Pancreas (tissue), 10 donors: Measurements from ENCODE around the gene SKAP1. TPM values are rescaled to one million over a fixed set of nuclear protein-coding genes. Genes with fewer than 3 reads are reported as not detected.

ENCODE experiments used
- ATAC-seq, 4 donors: fragments of 200-7000 bp; cut with Tn5 transposase; one replicate each; pipeline versions ENCODE4 v1.8.0 to v1.9.1; 2020; ENCODE audit warnings: mild to moderate bottlenecking in 4 of 4, moderate library complexity in 4 of 4
- DNase-seq, 6 donors: peaks; one replicate each; pipeline ENCODE4 v3.0.0-alpha.2; 2020
- FAIRE-seq: peaks from 2 replicates; lab custom pipeline; 2012; peaks lifted over from hg19 to GRCh38; lab: Jason Lieb, UNC
- H3K27ac ChIP-seq, 4 donors: fragments of 200-600 bp; sonication (generic); 1 replicate in 3 of 4; 2 replicates in 1 of 4; pipeline versions ENCODE4 v1.5.0 to v1.8.0; 2020
- H3K27me3 ChIP-seq, 4 donors: fragments of 200-600 bp; one replicate each; pipeline ENCODE4 v1.8.0; 2021
- H3K36me3 ChIP-seq, 3 donors: fragments of 200-600 bp; sonication (generic) in 1 of 3; one replicate each; pipeline versions ENCODE4 v1.5.0 to v1.8.0; 2020 to 2021
- H3K4me1 ChIP-seq, 3 donors: fragments of 200-600 bp; one replicate each; pipeline ENCODE4 v1.8.0; 2021
- H3K4me3 ChIP-seq, 4 donors: fragments of 200-600 bp; sonication (generic) in 2 of 4; one replicate each; pipeline versions ENCODE4 v1.5.0 to v1.8.0; 2020 to 2021
- H3K9me3 ChIP-seq, 4 donors: fragments of 200-600 bp; one replicate each; pipeline ENCODE4 v1.8.0; 2021
- CTCF ChIP-seq, 4 donors: fragments of 200-600 bp; sonication (generic) in 3 of 4; IDR thresholded peaks; one replicate each; pipeline versions ENCODE4 v1.5.0 to v1.8.0; 2021; ENCODE audit warnings: antibody characterized with exemption in 4 of 4
- WGBS, 2 donors: extraction: QIAGEN DNeasy Blood & Tissue Kit; methylation state at CpG; one replicate each; pipeline ENCODE4 v1.1.7; 2013; 5-methylcytosine and 5-hydroxymethylcytosine counted together
- intact Hi-C, 3 donors: fragments of 100-400 bp; cut with DNase I; formaldehyde crosslinking; loops; one replicate each; pipeline versions ENCODE4 v1.11.1 to v1.14.2; 2022
- polyA plus RNA-seq, 2 donors: library from polyadenylated mRNA; stranded (reverse); fragments of 200-250 nt; gene quantifications; one replicate each; pipeline ENCODE4 v1.2.3, GENCODE V29; 2013
- total RNA-seq, 6 donors: library from RNA; stranded (reverse); fragmentation: NEBNext Ultra II Directional in 4 of 6; extraction: Animal tissue kit (Norgen Biotek cat#: 25700) in 4 of 6; gene quantifications; one replicate each; pipeline versions ENCODE4 v1.2.1 to v1.2.4, GENCODE V29; 2021 to 2023
- donor health status: healthy with polysubstance abuse.
- donor health status: DM: no; HTN: no; CAD: no; lungs with moderate emphysema.
- donor health status: DM: no; HTN: no; CAD: no.
- donor health status: control.
- donor health status: control.
- donor health status: Bipolar disorder and iron deficiency.
- donor health status: DM: yes; HTN: yes; CAD: no.
- donor health status: DM: no; HTN: no; CAD: no.
- donor health status: DM: no; HTN: no; CAD: no.
- donor health status: DM: yes; HTN: yes; CAD: no.

SKAP1 gene
- total and polyA plus RNA-seq, 8 donors, result 0.92 to 5.2 (median 3.0) TPM

DNA sequence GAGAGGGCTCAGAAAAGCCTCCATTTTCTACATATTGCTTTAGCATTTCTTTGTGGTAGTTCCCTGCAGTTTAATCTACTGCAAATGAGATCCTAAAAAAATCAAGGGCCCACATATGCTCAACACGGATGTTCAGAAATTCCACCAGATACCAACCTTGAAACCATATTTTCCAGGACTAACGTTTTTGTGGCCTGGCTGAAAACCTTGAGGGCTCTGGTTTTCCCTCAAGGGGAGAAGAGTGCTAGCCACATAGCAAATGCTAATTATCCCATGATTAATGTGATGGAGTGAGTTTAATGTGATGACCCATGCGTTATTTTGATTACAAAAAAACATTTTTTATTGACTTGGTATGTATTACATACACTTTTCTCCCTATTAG lies 253.6 kb downstream of the SKAP1 start:
- FAIRE-seq (no peak), ATAC-seq (no peak), DNase-seq (no peak)
- no peaks in the 10 kb centered on the region for H3K27me3 ChIP-seq
- no peak overlapping the region for H3K27ac ChIP-seq
- no peak overlapping the region for H3K4me3 ChIP-seq
- intact Hi-C loops, result no loop called here
- peaks cover 0 to 4% (median 0%) of the 10 kb centered on the region in 3 donors for H3K4me1 ChIP-seq
- TF ChIP-seq CTCF (IDR thresholded peaks at IDR 0.05), result no peak
- H3K9me3 ChIP-seq, result no peaks in the 10 kb centered on the region
- H3K36me3 ChIP-seq, result no peaks in the 10 kb centered on the region
- WGBS, 2 donors, result 85 to 91% methylated on average over 3 of the region's 3 CpGs

- H3K27ac ChIP-seq, result no peak overlapping the region
- no peaks in the 10 kb centered on the region for H3K27me3 ChIP-seq
- ATAC-seq, result no peak
- no peak for TF ChIP-seq CTCF (IDR thresholded peaks at IDR 0.05)
- no peaks in the 10 kb centered on the region for H3K36me3 ChIP-seq
- DNase-seq, result no peak
- peaks cover 0 to 4% (median 0%) of the 10 kb centered on the region in 3 donors for H3K4me1 ChIP-seq
- intact Hi-C loops, result no loop called here
- H3K9me3 ChIP-seq, result no peaks in the 10 kb centered on the region
- WGBS, 2 donors, result 91 to 92% methylated on average over 5 of the region's 5 CpGs
- no peak for FAIRE-seq
- H3K4me3 ChIP-seq, result no peak overlapping the region
Observed at GRCh38 chr17:48175692-48176470, 254.1 kb downstream of the SKAP1 start.

GRCh38 chr17:48174833-48175523 lies 255.0 kb downstream of the SKAP1 start:
- Histone ChIP-seq H3K27ac (no peak overlapping the region), H3K36me3 (no peaks in the 10 kb centered on the region), H3K27me3 (no peaks in the 10 kb centered on the region), H3K4me3 (no peak overlapping the region), H3K9me3 (no peaks in the 10 kb centered on the region), H3K4me1 (peaks cover 0 to 4% (median 0%) of the 10 kb centered on the region in 3 donors)
- ATAC-seq (no peak), DNase-seq (no peak), FAIRE-seq (no peak)
- whole genome bisulfite sequencing, 2 donors, result 52 to 55% methylated on average over 3 of the region's 3 CpGs
- TF ChIP-seq CTCF (IDR thresholded peaks at IDR 0.05), result no peak
- intact Hi-C loops, result no loop called here

DNA sequence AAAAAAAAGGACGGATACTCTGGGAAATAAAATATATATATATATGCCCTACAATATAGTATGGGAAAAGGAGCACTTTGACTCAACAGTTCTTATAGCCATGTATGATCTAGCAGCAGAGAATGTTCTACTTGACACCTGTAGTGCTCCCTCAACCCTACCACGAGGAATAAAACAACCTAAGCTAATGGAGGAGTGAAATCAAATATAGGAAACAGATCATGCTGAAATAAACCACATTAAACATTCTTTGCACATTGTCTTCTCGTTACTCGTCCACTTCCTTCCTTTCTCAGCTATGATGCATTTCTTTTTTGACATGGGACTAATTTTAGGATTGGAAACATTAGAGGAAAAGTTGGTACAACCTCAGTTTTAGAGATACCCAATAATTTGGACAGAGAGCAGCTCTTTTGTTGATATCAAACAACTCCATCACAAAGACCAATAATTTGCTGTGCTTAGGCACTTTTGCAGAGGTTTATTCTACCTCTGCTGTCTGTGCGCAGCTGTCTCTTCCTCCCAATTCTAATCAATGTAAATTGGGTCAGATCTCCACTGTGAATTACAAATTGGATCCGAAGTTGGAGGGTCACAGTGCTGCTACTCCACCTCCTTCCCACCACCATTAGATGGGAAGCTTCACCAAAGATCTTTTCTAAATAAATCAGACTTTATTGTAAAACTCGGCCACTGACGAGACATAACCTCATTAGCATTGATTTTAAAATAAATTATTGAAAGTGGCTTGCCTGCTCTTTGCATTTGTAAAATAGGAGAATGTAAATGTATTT lies 256.6 kb downstream of the SKAP1 start:
- Histone ChIP-seq H3K27me3 (no peaks in the 10 kb centered on the region), H3K36me3 (no peaks in the 10 kb centered on the region), H3K4me1 (peaks cover 0 to 4% (median 0%) of the 10 kb centered on the region in 3 donors), H3K27ac (no peak overlapping the region), H3K4me3 (no peak overlapping the region), H3K9me3 (no peaks in the 10 kb centered on the region)
- DNase-seq, result no peak
- TF ChIP-seq CTCF (IDR thresholded peaks at IDR 0.05), result no peak
- intact Hi-C loops, result no loop called here
- no peak for FAIRE-seq
- 85 to 91% methylated on average over 8 of the region's 8 CpGs for WGBS, 2 donors
- ATAC-seq, result no peak
